Progenitor cell of endocrine pancreas (in vitro differentiated cells): ENCODE data around the gene UBL3. TPM values are rescaled to one million over a fixed set of nuclear protein-coding genes. Genes with fewer than 3 reads are reported as not detected.

Source experiments
- DNase-seq: peaks from one replicate; pipeline ENCODE4 v3.0.0; 2021; ENCODE audit warnings: low spot score; ENCODE audit not compliant: unreplicated experiment
- H3K27ac Mint-ChIP-seq: 2 replicates; pipeline ENCODE4 v1.8.0; 2021; ENCODE audit warnings: mild to moderate bottlenecking, moderate library complexity, mixed read lengths
- H3K27me3 Mint-ChIP-seq: 2 replicates; pipeline ENCODE4 v1.8.0; 2021; ENCODE audit warnings: mixed read lengths
- H3K36me3 Mint-ChIP-seq: 2 replicates; pipeline ENCODE4 v1.8.0; 2022; ENCODE audit warnings: mixed read lengths; ENCODE audit not compliant: insufficient read depth
- H3K4me1 Mint-ChIP-seq: 2 replicates; pipeline ENCODE4 v1.8.0; 2021; ENCODE audit warnings: low read depth, mixed read lengths
- H3K4me3 Mint-ChIP-seq: 2 replicates; pipeline ENCODE4 v1.8.0; 2021; ENCODE audit warnings: low read depth, mild to moderate bottlenecking, moderate library complexity, mixed read lengths
- H3K9me3 Mint-ChIP-seq: 2 replicates; pipeline ENCODE4 v1.8.0; 2021; ENCODE audit warnings: low read depth, mixed read lengths
- total RNA-seq: library from RNA; stranded (reverse); gene quantifications from 2 replicates; pipeline ENCODE4 v1.2.1, GENCODE V29; 2021
- TF ChIP-seq, protein P1 (sequence below): fragments of 200-600 bp; sonication (generic); IDR thresholded peaks from one replicate; pipeline ENCODE4 v1.5.0; 2021; ENCODE audit warnings: antibody characterized with exemption, mild to moderate bottlenecking; ENCODE audit not compliant: unreplicated experiment

UBL3 gene
- total RNA-seq, 1 donor from 2014 or later, result 36.0 TPM

- H3K27ac Mint-ChIP-seq, result no peak overlapping the region
- H3K4me1 Mint-ChIP-seq, result peaks cover 13% of the 10 kb centered on the region
- peaks cover 21% of the 10 kb centered on the region for H3K36me3 Mint-ChIP-seq
- DNase-seq, result no peak
- TF ChIP-seq, protein P1, sequence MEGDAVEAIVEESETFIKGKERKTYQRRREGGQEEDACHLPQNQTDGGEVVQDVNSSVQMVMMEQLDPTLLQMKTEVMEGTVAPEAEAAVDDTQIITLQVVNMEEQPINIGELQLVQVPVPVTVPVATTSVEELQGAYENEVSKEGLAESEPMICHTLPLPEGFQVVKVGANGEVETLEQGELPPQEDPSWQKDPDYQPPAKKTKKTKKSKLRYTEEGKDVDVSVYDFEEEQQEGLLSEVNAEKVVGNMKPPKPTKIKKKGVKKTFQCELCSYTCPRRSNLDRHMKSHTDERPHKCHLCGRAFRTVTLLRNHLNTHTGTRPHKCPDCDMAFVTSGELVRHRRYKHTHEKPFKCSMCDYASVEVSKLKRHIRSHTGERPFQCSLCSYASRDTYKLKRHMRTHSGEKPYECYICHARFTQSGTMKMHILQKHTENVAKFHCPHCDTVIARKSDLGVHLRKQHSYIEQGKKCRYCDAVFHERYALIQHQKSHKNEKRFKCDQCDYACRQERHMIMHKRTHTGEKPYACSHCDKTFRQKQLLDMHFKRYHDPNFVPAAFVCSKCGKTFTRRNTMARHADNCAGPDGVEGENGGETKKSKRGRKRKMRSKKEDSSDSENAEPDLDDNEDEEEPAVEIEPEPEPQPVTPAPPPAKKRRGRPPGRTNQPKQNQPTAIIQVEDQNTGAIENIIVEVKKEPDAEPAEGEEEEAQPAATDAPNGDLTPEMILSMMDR, result no peak
- no peak overlapping the region for H3K4me3 Mint-ChIP-seq
- no peaks in the 10 kb centered on the region for H3K27me3 Mint-ChIP-seq
- peaks cover 10% of the 10 kb centered on the region for H3K9me3 Mint-ChIP-seq
Measured at GRCh38 chr13:29763436-29764180, 86.8 kb downstream of the UBL3 start.

DNA sequence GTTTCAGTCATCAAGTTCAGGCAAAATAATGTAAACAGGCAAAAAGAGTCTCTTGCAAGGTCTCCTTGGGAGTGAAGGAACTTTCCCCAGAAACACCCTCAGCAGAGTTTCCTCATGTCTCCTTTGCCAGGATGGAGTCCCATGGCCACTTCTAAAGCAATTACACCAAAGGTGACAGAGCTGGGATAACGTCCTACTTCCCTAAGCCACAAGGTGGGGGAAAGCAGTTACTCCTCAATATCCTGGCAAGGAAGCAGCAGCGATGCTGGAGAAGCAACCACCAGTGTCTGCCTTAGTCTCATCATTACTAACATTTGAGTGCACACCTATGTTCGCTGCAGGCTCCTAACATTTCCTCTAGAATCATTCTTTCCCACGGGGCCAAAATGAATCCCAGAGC, 88.6 kb downstream of the UBL3 start:
- Mint-ChIP-seq H3K27ac (no peak overlapping the region), H3K9me3 (peaks cover 12% of the 10 kb centered on the region), H3K36me3 (peaks cover 17% of the 10 kb centered on the region), H3K4me1 (peaks cover 13% of the 10 kb centered on the region), H3K27me3 (no peaks in the 10 kb centered on the region), H3K4me3 (no peak overlapping the region)
- no peak for DNase-seq
- TF ChIP-seq, protein P1, result peak; percentile 11

- no peak overlapping the region for H3K27ac Mint-ChIP-seq
- H3K27me3 Mint-ChIP-seq, result no peaks in the 10 kb centered on the region
- H3K4me1 Mint-ChIP-seq, result peaks cover 12% of the 10 kb centered on the region
- H3K9me3 Mint-ChIP-seq, result peaks cover 12% of the 10 kb centered on the region
- peaks cover 15% of the 10 kb centered on the region for H3K36me3 Mint-ChIP-seq
- DNase-seq, result no peak
- no peak overlapping the region for H3K4me3 Mint-ChIP-seq
- TF ChIP-seq, protein P1, result no peak
Measured at GRCh38 chr13:29761160-29761559, 89.3 kb downstream of the UBL3 start.

DNA sequence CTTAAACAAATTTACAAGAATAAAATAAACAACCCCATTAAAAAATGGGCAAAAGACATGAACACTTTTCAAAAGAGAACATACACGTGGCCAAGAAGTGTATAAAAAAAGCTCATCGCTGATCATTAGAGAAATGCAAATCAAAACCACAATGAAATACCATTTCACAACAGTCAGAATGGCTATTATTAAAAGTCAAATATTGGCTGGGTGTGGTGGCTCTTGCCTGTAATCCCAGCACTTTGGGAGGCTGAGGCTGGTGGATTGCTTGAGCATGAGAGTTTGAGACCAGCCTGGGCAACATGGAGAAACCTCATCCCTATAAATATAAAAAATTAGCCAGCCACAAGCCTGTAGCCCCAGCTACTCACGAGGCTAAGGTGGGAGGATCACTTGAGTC, 89.9 kb downstream of the UBL3 start:
- Mint-ChIP-seq H3K4me3 (no peak overlapping the region), H3K9me3 (peaks cover 12% of the 10 kb centered on the region), H3K36me3 (peaks cover 15% of the 10 kb centered on the region), H3K27me3 (no peaks in the 10 kb centered on the region), H3K27ac (no peak overlapping the region), H3K4me1 (peaks cover 10% of the 10 kb centered on the region)
- no peak for DNase-seq
- TF ChIP-seq, protein P1, result no peak

DNA sequence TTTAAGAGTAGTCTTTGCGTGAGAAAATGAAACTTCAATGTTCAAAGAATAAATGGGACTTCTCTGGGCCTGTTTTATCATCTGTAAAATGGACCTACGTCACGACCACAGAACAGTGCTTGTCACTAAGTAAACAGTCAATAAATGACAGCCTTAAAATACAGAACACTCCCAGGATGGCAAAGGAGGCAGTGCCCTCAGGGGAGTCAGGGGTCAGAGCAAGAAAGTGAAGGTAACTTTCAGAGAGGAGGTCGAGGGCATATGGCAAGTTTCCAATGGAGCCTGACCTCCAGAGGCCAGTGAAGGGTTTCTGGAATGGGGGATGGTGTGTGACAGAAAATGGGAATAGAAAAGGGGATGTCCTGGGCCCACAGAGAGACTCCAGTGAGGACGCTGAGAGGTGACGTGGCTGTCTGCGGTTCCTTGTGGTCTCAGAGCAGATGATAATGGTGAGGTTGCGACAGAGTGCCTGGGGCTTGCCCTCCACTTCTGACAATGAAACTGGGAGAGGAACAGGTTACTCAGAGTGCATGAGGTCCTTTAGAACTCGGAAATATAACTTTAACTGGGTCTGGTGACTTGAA, 91.8 kb downstream of the UBL3 start:
- peak overlapping the region; percentile 71 for H3K27ac Mint-ChIP-seq

More for the DNA sequence above, 91.8 kb downstream of the UBL3 start:
- H3K9me3 Mint-ChIP-seq, result peaks cover 12% of the 10 kb centered on the region
- H3K4me3 Mint-ChIP-seq, result no peak overlapping the region
- no peak for DNase-seq
- TF ChIP-seq, protein P1, result no peak
- H3K36me3 Mint-ChIP-seq, result peaks cover 11% of the 10 kb centered on the region
- H3K27me3 Mint-ChIP-seq, result no peaks in the 10 kb centered on the region
- peaks cover 5% of the 10 kb centered on the region for H3K4me1 Mint-ChIP-seq
